ENCODE measurements around the gene FADS3. TPM values are rescaled to one million over a fixed set of nuclear protein-coding genes. Genes with fewer than 3 reads are reported as not detected.

The FADS3 gene
- total RNA-seq, 1 experiment from 2014 or later, result 65.8 TPM

DNA sequence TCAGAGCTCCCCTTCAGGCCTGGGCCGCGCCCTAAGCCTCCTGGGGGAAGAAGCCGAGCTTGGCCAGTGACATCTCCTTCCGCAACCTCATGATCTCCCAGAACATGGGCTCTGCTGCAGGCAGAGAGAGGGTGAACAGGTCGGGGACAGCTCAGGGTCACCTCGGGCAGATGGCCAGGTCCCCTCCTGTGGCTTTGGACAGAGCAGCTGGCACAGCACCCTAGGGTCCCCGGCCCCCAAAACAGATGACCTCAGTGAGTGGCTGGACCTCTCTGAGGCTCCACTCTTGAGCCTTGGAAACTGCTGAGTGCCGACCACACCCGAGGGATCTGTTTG, 6.9 kb upstream of the FADS3 start (continued):
- no peak for TF ChIP-seq ZFX (IDR thresholded peaks at IDR 0.05)

- Histone ChIP-seq H3K4me3 (replicated peaks in 1 of 2; ENCODE audit: low read depth in 1 of 2, low read length in 2 of 2) (no peak overlapping the region), H3K36me3 (ENCODE audit: control insufficient read depth in 1 of 2, insufficient read depth in 2 of 2, low read length in 2 of 2) (0 out of 4 replicates have a peak, but pooled peaks cover 0 to 3% of the 10 kb centered on the region in 2 experiments), H3K4me1 (ENCODE audit: control insufficient read depth in 1 of 2, insufficient read depth in 2 of 2, low read length in 2 of 2) (0 out of 4 replicates have a peak, but pooled peaks cover 0 to 3% of the 10 kb centered on the region in 2 experiments), H3K4me2 (ENCODE audit: low read length) (no peak overlapping the region), H3K9me2 (ENCODE audit: insufficient read depth) (no peaks in the 10 kb centered on the region), H3K9me3 (ENCODE audit: control insufficient read depth in 1 of 2, insufficient read depth in 1 of 2, low read depth in 1 of 2, low read length in 2 of 2) (no peaks in the 10 kb centered on the region), H3K27me3 (ENCODE audit: insufficient read depth, low read length) (no peaks in the 10 kb centered on the region), H4K20me1 (ENCODE audit: insufficient read depth) (no peaks in the 10 kb centered on the region), H3K79me2 (ENCODE audit: insufficient read depth, low read length) (no peaks in the 10 kb centered on the region), H3K9ac (ENCODE audit: low read length) (no peak overlapping the region), H3K27ac (ENCODE audit: low read depth, low read length) (no peak overlapping the region; the same call in 1 of the 2 replicates), H2AFZ (ENCODE audit: low read depth, low read length, poor library complexity, severe bottlenecking) (no peak overlapping the region)
- ChIA-PET CTCF (interaction anchor here (0.6 to 8.6 kb wide), 14 partner anchors 11 to 211 kb away, joined by 3 to 162 read pairs (median 12); partner anchors contain the start of gene BEST1), POLR2A (interaction anchor here (0.6 to 3.7 kb wide), 7 partner anchors 23 to 185 kb away, joined by 3 to 17 read pairs (median 4); partner anchors contain the start of gene BEST1), RAD21 (ENCODE audit: low non-redundant PET in 1 of 2, low total read pairs in 2 of 2, uncharacterized antibody in 2 of 2, unreplicated experiment in 2 of 2) (interaction anchor here (0.6 to 2.9 kb wide), 8 partner anchors 27 to 215 kb away, joined by 3 to 19 read pairs (median 11); no protein-coding TSS in a partner anchor)
- intact Hi-C loops (cut with micrococcal nuclease), result loop anchor here (5.0 kb wide), 1 partner anchor 65 kb away; no protein-coding TSS in a partner anchor
- no peak for DNase-seq (ENCODE audit: low read depth, low spot score)
- no TSS peak for BruUV-seq (replicated peaks)
- TF ChIP-seq ZFX (IDR thresholded peaks at IDR 0.05), result no peak
- TF ChIP-seq RAD21 (IDR thresholded peaks at IDR 0.05; ENCODE audit: low read depth), result peak; percentile 93
- no peak for TF ChIP-seq POLR2AphosphoS5 (IDR thresholded peaks at IDR 0.05; ENCODE audit: low read depth, low read length)
- TF ChIP-seq, protein P1, sequence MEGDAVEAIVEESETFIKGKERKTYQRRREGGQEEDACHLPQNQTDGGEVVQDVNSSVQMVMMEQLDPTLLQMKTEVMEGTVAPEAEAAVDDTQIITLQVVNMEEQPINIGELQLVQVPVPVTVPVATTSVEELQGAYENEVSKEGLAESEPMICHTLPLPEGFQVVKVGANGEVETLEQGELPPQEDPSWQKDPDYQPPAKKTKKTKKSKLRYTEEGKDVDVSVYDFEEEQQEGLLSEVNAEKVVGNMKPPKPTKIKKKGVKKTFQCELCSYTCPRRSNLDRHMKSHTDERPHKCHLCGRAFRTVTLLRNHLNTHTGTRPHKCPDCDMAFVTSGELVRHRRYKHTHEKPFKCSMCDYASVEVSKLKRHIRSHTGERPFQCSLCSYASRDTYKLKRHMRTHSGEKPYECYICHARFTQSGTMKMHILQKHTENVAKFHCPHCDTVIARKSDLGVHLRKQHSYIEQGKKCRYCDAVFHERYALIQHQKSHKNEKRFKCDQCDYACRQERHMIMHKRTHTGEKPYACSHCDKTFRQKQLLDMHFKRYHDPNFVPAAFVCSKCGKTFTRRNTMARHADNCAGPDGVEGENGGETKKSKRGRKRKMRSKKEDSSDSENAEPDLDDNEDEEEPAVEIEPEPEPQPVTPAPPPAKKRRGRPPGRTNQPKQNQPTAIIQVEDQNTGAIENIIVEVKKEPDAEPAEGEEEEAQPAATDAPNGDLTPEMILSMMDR (IDR thresholded peaks at IDR 0.05 in 2 of 3, conservative IDR thresholded peaks at IDR 0.05 in 1 of 3; ENCODE audit: borderline replicate concordance in 1 of 3, insufficient read depth in 1 of 3, low read depth in 2 of 3, low read length in 2 of 3), result peak; percentile 88 to 96 (median 92)
- ATAC-seq, result peak; percentile 76
Measured at GRCh38 chr11:61897387-61898246, 6.3 kb upstream of the FADS3 start.

Measured in HCT116 (cell line).